PC-9 (cell line): ENCODE measurements around the gene TRIM66. TPM values are rescaled to one million over a fixed set of nuclear protein-coding genes. Genes with fewer than 3 reads are reported as not detected.
"Not testable (repeated sequence)": the region's sequence is repeated elsewhere in the genome, so short reads cannot be mapped to it uniquely, and the experiment has no call there.

Source experiments
- BruUV-seq: library from RNA; stranded (reverse); fragments of 400-500 nt; replicated peaks from 2 replicates; lab custom pipeline; 2021; lab: Mats Ljungman, UMichigan
- CTCF ChIA-PET: fragments of 300-600 bp; sonication (Branson Sonifier 250); formaldehyde crosslinking; loops from one replicate; lab custom pipeline; 2022; ENCODE audit warnings: antibody characterized with exemption; lab: Charles Lee
- POLR2A ChIA-PET: fragments of 300-600 bp; sonication (Branson Sonifier 250); formaldehyde crosslinking; loops from one replicate; lab custom pipeline; 2022; ENCODE audit warnings: antibody characterized with exemption; ENCODE audit not compliant: unreplicated experiment; lab: Charles Lee
- DNase-seq, 2 experiments: peaks; one replicate each; pipeline versions ENCODE4 v3.0.0 to v3.0.0-alpha.2; 2015 to 2022; ENCODE audit warnings: mixed read lengths in 1 of 2
- H2AFZ ChIP-seq: fragments of 200-600 bp; sonication (generic); 2 replicates; pipeline ENCODE4 v1.8.1; 2017; ENCODE audit warnings: antibody characterized with exemption
- H3F3A ChIP-seq: fragments of 200-600 bp; sonication (generic); 2 replicates; pipeline ENCODE4 v1.8.1; 2017; ENCODE audit warnings: antibody characterized with exemption, mild to moderate bottlenecking, low read depth; ENCODE audit not compliant: insufficient read depth
- H3K27ac ChIP-seq: fragments of 200-600 bp; sonication (generic); 2 replicates; pipeline ENCODE4 v1.6.1; 2016; ENCODE audit warnings: mixed run types
- H3K27me3 ChIP-seq: fragments of 200-600 bp; sonication (generic); 2 replicates; pipeline ENCODE4 v1.6.1; 2016; ENCODE audit warnings: low read depth, mixed run types; ENCODE audit not compliant: insufficient read depth
- H3K36me3 ChIP-seq: fragments of 200-600 bp; sonication (generic); 2 replicates; pipeline ENCODE4 v1.6.1; 2016; ENCODE audit warnings: low read depth, mixed run types
- H3K4me1 ChIP-seq: fragments of 200-600 bp; sonication (generic); replicated peaks from 2 replicates; pipeline ENCODE4 v1.6.1; 2016; ENCODE audit warnings: mixed run types; ENCODE audit not compliant: insufficient read depth
- H3K4me2 ChIP-seq: fragments of 200-600 bp; sonication (generic); 2 replicates; pipeline ENCODE4 v1.6.1; 2017; ENCODE audit warnings: mixed run types
- H3K4me3 ChIP-seq: fragments of 200-600 bp; sonication (generic); 2 replicates; pipeline ENCODE4 v1.6.1; 2016; ENCODE audit warnings: mixed run types
- H3K79me2 ChIP-seq: fragments of 200-600 bp; sonication (generic); 2 replicates; pipeline ENCODE4 v1.6.1; 2017; ENCODE audit warnings: low read depth, mixed run types
- H3K9me2 ChIP-seq: fragments of 200-600 bp; sonication (generic); 2 replicates; pipeline ENCODE4 v1.8.1; 2017; ENCODE audit warnings: mild to moderate bottlenecking; ENCODE audit not compliant: insufficient read depth
- H3K9me3 ChIP-seq: fragments of 200-600 bp; sonication (generic); 2 replicates; pipeline ENCODE4 v1.8.1; 2016; ENCODE audit warnings: low read depth; ENCODE audit not compliant: insufficient read depth
- H4K20me1 ChIP-seq: fragments of 200-600 bp; sonication (generic); 2 replicates; pipeline ENCODE4 v1.8.1; 2017; ENCODE audit not compliant: insufficient read depth
- CTCF ChIP-seq: fragments of 200-600 bp; sonication (generic); conservative IDR thresholded peaks from 2 replicates; pipeline ENCODE4 v1.6.1; 2017; ENCODE audit warnings: mixed run types, antibody characterized with exemption, mild to moderate bottlenecking, moderate library complexity
- EZH2 ChIP-seq: fragments of 200-600 bp; sonication (generic); IDR thresholded peaks from 2 replicates; pipeline ENCODE4 v1.8.0; 2017; ENCODE audit warnings: antibody characterized with exemption, low read depth
- intact Hi-C: fragments of 100-400 bp; cut with micrococcal nuclease; formaldehyde crosslinking; loops from one replicate; pipeline ENCODE4 v1.10.0; 2022; ENCODE audit not compliant: unreplicated experiment
- total RNA-seq: library from RNA; stranded (reverse); gene quantifications from 2 replicates; pipeline ENCODE4 v1.2.3, GENCODE V29; 2021

TRIM66 gene
- total RNA-seq, 1 experiment from 2014 or later: 17.0 TPM

GRCh38 chr11:8671193-8671612, 11.3 kb downstream of the TRIM66 start:
- H3F3A ChIP-seq: no peaks in the 10 kb centered on the region
- TF ChIP-seq CTCF (no peak), EZH2 (no peak)
- no peaks in the 10 kb centered on the region for H3K79me2 ChIP-seq
- DNase-seq: no peak
- H3K4me1 ChIP-seq: no peaks in the 10 kb centered on the region
- H3K9me2 ChIP-seq: no peaks in the 10 kb centered on the region
- H3K4me2 ChIP-seq: no peak overlapping the region
- BruUV-seq: no TSS peak
- CTCF ChIA-PET: no interaction called here
- no peak overlapping the region for H3K27ac ChIP-seq
- no peaks in the 10 kb centered on the region for H3K27me3 ChIP-seq
- H4K20me1 ChIP-seq: no peaks in the 10 kb centered on the region
- no peaks in the 10 kb centered on the region for H3K9me3 ChIP-seq
- H3K4me3 ChIP-seq: no peak overlapping the region
- intact Hi-C loops: no loop called here
- H2AFZ ChIP-seq: no peak overlapping the region
- POLR2A ChIA-PET: no interaction called here
- no peaks in the 10 kb centered on the region for H3K36me3 ChIP-seq

GRCh38 chr11:8670081-8670480, 12.4 kb downstream of the TRIM66 start:
- POLR2A ChIA-PET, DNase-seq, H4K20me1 ChIP-seq, H3K27me3 ChIP-seq, H3K36me3 ChIP-seq, H3K9me2 ChIP-seq, H3K79me2 ChIP-seq, H2AFZ ChIP-seq, intact Hi-C loops, CTCF ChIA-PET, H3F3A ChIP-seq, BruUV-seq, H3K4me3 ChIP-seq, H3K9me3 ChIP-seq, H3K4me1 ChIP-seq, H3K4me2 ChIP-seq, H3K27ac ChIP-seq: not testable (repeated sequence)

- Histone ChIP-seq H2AFZ (no peak overlapping the region), H3F3A (no peaks in the 10 kb centered on the region), H4K20me1 (no peaks in the 10 kb centered on the region), H3K9me3 (no peaks in the 10 kb centered on the region), H3K4me2 (no peak overlapping the region), H3K79me2 (no peaks in the 10 kb centered on the region), H3K27me3 (no peaks in the 10 kb centered on the region), H3K4me3 (no peak overlapping the region), H3K27ac (no peak overlapping the region), H3K9me2 (no peaks in the 10 kb centered on the region), H3K36me3 (no peaks in the 10 kb centered on the region), H3K4me1 (no peaks in the 10 kb centered on the region)
- no TSS peak for BruUV-seq
- no peak for DNase-seq
- no peak for TF ChIP-seq CTCF
- TF ChIP-seq EZH2: no peak
- ChIA-PET CTCF (no interaction called here), POLR2A (interaction anchor here (0.6 to 0.7 kb wide), 3 partner anchors 317 to 543 kb away, joined by 3 to 4 read pairs (median 3); no protein-coding TSS in a partner anchor)
- intact Hi-C loops: no loop called here
Observed at GRCh38 chr11:8665222-8665621, 17.2 kb downstream of the TRIM66 start.
